Body of pancreas (tissue), 4 donors: Measurements from ENCODE around the gene PLXNB3. TPM values are rescaled to one million over a fixed set of nuclear protein-coding genes. Genes with fewer than 3 reads are reported as not detected.
"Not testable (repeated sequence)": the region's sequence is repeated elsewhere in the genome, so short reads cannot be mapped to it uniquely, and the experiment has no call there.

Experiments used
- ATAC-seq: fragments of 150-250 bp; one replicate; pipeline ENCODE4 v1.9.1; 2016
- DNase-seq, 4 donors: peaks; one replicate each; pipeline ENCODE4 v3.0.0-alpha.2; 2019
- H3K27ac ChIP-seq, 4 donors: fragments of 200-600 bp; sonication (generic); 1 replicate in 3 of 4; 2 replicates in 1 of 4; pipeline versions ENCODE4 v1.5.1 to v1.6.1; 2016 to 2019; ENCODE audit warnings: mild to moderate bottlenecking in 1 of 4, mixed read lengths in 1 of 4, moderate library complexity in 1 of 4
- H3K27me3 ChIP-seq, 2 donors: fragments of 200-600 bp; sonication (generic); one replicate each; pipeline ENCODE4 v1.6.0; 2016; ENCODE audit warnings: mild to moderate bottlenecking in 1 of 2
- H3K36me3 ChIP-seq, 2 donors: fragments of 200-600 bp; sonication (generic); replicated peaks in 1 of 2; 2 replicates each; pipeline ENCODE4 v1.5.1; 2016; ENCODE audit warnings: low read depth in 2 of 2; ENCODE audit not compliant: insufficient read depth in 1 of 2
- H3K4me1 ChIP-seq: fragments of 200-600 bp; sonication (generic); one replicate; pipeline ENCODE4 v1.6.0; 2016
- H3K4me3 ChIP-seq, 2 donors: fragments of 200-600 bp; sonication (generic); 1 replicate in 1 of 2; 2 replicates in 1 of 2; pipeline ENCODE4 v1.5.1; 2016 to 2019
- H3K9me3 ChIP-seq, 3 donors: fragments of 200-600 bp; sonication (generic); 1 replicate in 2 of 3; 2 replicates in 1 of 3; pipeline ENCODE4 v1.5.1; 2016
- CTCF ChIP-seq, 7 experiments: fragments of 450-650 bp in 4 of 7; fragments of 200-600 bp in 3 of 7; sonication (generic) in 3 of 7; IDR thresholded peaks; one replicate each; pipeline ENCODE4 v1.5.1; 2016 to 2019; ENCODE audit warnings: antibody characterized with exemption in 7 of 7
- POLR2A ChIP-seq, 3 donors: fragments of 450-650 bp; IDR thresholded peaks; one replicate each; pipeline ENCODE4 v1.6.1; 2016; ENCODE audit warnings: antibody characterized with exemption in 3 of 3, mild to moderate bottlenecking in 2 of 3
- WGBS, 2 donors: methylation state at CpG; one replicate each; pipeline ENCODE4 v1.1.5; 2017; 5-methylcytosine and 5-hydroxymethylcytosine counted together
- intact Hi-C: fragments of 100-400 bp; cut with DNase I; formaldehyde crosslinking; loops from one replicate; pipeline ENCODE4 v1.15.1; 2023
- total RNA-seq, 2 donors: library from RNA; depleted of rRNA; stranded (reverse); fragments of >200 nt; gene quantifications; one replicate each; pipeline ENCODE4 v1.1.0, GENCODE V29; 2016

Gene PLXNB3
- total RNA-seq, 2 donors from 2014 or later: 4.2 to 13.2 TPM

- H3K9me3 ChIP-seq: no peaks in the 10 kb centered on the region
- no peak overlapping the region for H3K4me3 ChIP-seq
- peak overlapping the region; percentile 63 to 92 (median 87) for H3K27ac ChIP-seq
- peak in 1 of 4 donors; percentile 11 for DNase-seq
- WGBS, 2 donors: 30% methylated on average over 2 of the region's 6 CpGs; no CpG with 5 or more reads in 1 of the 2 donors
- no peaks in the 10 kb centered on the region for H3K27me3 ChIP-seq
- no peaks in the 10 kb centered on the region for H3K36me3 ChIP-seq
- intact Hi-C loops: no loop called here
- ATAC-seq: no peak
- peaks cover 47% of the 10 kb centered on the region for H3K4me1 ChIP-seq
- TF ChIP-seq CTCF (IDR thresholded peaks at IDR 0.05): no peak
- TF ChIP-seq POLR2A (IDR thresholded peaks at IDR 0.05): no peak
Observed at GRCh38 chrX:153728095-153728494, 36.0 kb upstream of the PLXNB3 start.

GRCh38 chrX:153728951-153729631 is 35.0 kb upstream of the PLXNB3 start:
- WGBS, 2 donors: 99 to 100% methylated on average over 3 to 12 of the region's 23 CpGs
- ATAC-seq (no peak), DNase-seq (no peak)
- Histone ChIP-seq H3K27ac (peak overlapping the region in 1 of 4 donors; percentile 92), H3K27me3 (no peaks in the 10 kb centered on the region), H3K36me3 (no peaks in the 10 kb centered on the region), H3K4me3 (no peak overlapping the region), H3K4me1 (peaks cover 45% of the 10 kb centered on the region), H3K9me3 (no peaks in the 10 kb centered on the region)
- no peak for TF ChIP-seq POLR2A (IDR thresholded peaks at IDR 0.05)
- TF ChIP-seq CTCF (IDR thresholded peaks at IDR 0.05): no peak
- intact Hi-C loops: no loop called here

GRCh38 chrX:153730115-153730514 is 33.9 kb upstream of the PLXNB3 start:
- intact Hi-C loops, ATAC-seq, H3K27ac ChIP-seq, H3K36me3 ChIP-seq, H3K9me3 ChIP-seq, H3K27me3 ChIP-seq, H3K4me3 ChIP-seq, DNase-seq: not testable (repeated sequence)
- 92 to 100% methylated on average over 7 to 22 of the region's 23 CpGs for WGBS, 2 donors
- peaks cover 41% of the 10 kb centered on the region for H3K4me1 ChIP-seq

- no peaks in the 10 kb centered on the region for H3K9me3 ChIP-seq
- H3K27ac ChIP-seq: no peak overlapping the region
- no peak for TF ChIP-seq CTCF (IDR thresholded peaks at IDR 0.05)
- no peak for TF ChIP-seq POLR2A (IDR thresholded peaks at IDR 0.05)
- ATAC-seq: no peak
- WGBS, 2 donors: 80 to 87% methylated on average over 6 of the region's 6 CpGs
- intact Hi-C loops: no loop called here
- no peak for DNase-seq
- no peaks in the 10 kb centered on the region for H3K27me3 ChIP-seq
- H3K36me3 ChIP-seq: peaks cover 0 to 2% of the 10 kb centered on the region in 2 donors
- no peak overlapping the region for H3K4me3 ChIP-seq
- H3K4me1 ChIP-seq: peaks cover 29% of the 10 kb centered on the region
Observed at GRCh38 chrX:153731117-153731844, 32.8 kb upstream of the PLXNB3 start.

- WGBS, 2 donors: 85 to 94% methylated on average over 3 of the region's 3 CpGs
Observed at GRCh38 chrX:153731845-153732215, 32.2 kb upstream of the PLXNB3 start.

More at GRCh38 chrX:153731845-153732215, 32.2 kb upstream of the PLXNB3 start:
- TF ChIP-seq CTCF (IDR thresholded peaks at IDR 0.05) (no peak), POLR2A (IDR thresholded peaks at IDR 0.05) (no peak)
- Histone ChIP-seq H3K4me3 (no peak overlapping the region), H3K27me3 (no peaks in the 10 kb centered on the region), H3K27ac (peak overlapping the region in 1 of 4 donors; percentile 45), H3K36me3 (peaks cover 0 to 2% of the 10 kb centered on the region in 2 donors), H3K4me1 (peaks cover 24% of the 10 kb centered on the region), H3K9me3 (no peaks in the 10 kb centered on the region)
- ATAC-seq (no peak), DNase-seq (no peak)
- intact Hi-C loops: no loop called here
